Upper lobe of right lung (tissue), 1 donor: Measurements from ENCODE around the gene DNMBP. TPM values are rescaled to one million over a fixed set of nuclear protein-coding genes. Genes with fewer than 3 reads are reported as not detected.
"Not testable (repeated sequence)": the region's sequence is repeated elsewhere in the genome, so short reads cannot be mapped to it uniquely, and the experiment has no call there.

Experiments used
- ATAC-seq: fragments of 200-7000 bp; cut with Tn5 transposase; one replicate; pipeline ENCODE4 v1.9.1; 2020; ENCODE audit warnings: mild to moderate bottlenecking, moderate library complexity
- DNase-seq: peaks from one replicate; pipeline ENCODE4 v3.0.0-alpha.2; 2020
- H3K27ac ChIP-seq: fragments of 200-600 bp; one replicate; pipeline ENCODE4 v1.8.0; 2022
- H3K27me3 ChIP-seq: fragments of 200-600 bp; one replicate; pipeline ENCODE4 v1.8.0; 2022; ENCODE audit warnings: mild to moderate bottlenecking
- H3K36me3 ChIP-seq: fragments of 200-600 bp; one replicate; pipeline ENCODE4 v1.8.0; 2022
- H3K4me1 ChIP-seq: fragments of 200-600 bp; one replicate; pipeline ENCODE4 v1.8.0; 2022
- H3K4me3 ChIP-seq: fragments of 200-600 bp; one replicate; pipeline ENCODE4 v1.8.0; 2022; ENCODE audit warnings: mild to moderate bottlenecking
- H3K9me3 ChIP-seq: fragments of 200-600 bp; one replicate; pipeline ENCODE4 v1.8.0; 2022
- CTCF ChIP-seq: fragments of 200-600 bp; IDR thresholded peaks from one replicate; pipeline ENCODE4 v1.8.0; 2022; ENCODE audit warnings: antibody characterized with exemption
- intact Hi-C: fragments of 100-400 bp; cut with DNase I; formaldehyde crosslinking; loops from one replicate; pipeline ENCODE4 v1.11.0; 2022
- total RNA-seq: library from RNA; stranded (reverse); fragmentation: NEBNext Ultra II Directional; extraction: Animal tissue kit (Norgen Biotek cat#: 25700); gene quantifications from one replicate; pipeline ENCODE4 v1.2.1, GENCODE V29; 2021
- donor health status: DM: no; HTN: yes; CAD: no; lungs with severe emphysema.

The DNMBP gene
- total RNA-seq, 1 donor from 2014 or later: 12.5 TPM

DNA sequence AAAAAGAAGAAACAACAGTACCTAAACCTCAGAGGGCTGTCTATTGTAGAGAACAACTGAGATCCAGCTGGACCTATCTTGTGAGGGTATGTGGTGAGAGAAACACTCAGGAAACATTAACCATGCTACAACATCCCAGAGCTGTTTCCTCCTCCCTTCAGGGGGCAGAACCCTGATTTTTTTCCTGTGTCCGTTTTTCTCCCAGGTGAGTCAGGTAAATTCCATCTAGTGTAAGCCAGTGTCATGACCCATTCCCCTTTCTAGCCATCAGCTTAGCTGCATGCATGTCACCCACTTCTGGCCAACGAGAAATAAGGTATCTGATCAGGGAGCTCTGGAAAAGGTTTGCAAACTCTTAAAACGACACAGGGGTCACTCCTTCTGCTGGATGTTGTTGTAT lies 103.8 kb downstream of the DNMBP start:
- no peak for DNase-seq
- no peak for ATAC-seq
- peaks cover 4% of the 10 kb centered on the region for H3K4me1 ChIP-seq
- TF ChIP-seq CTCF: no peak
- intact Hi-C loops: no loop called here
- H3K27ac ChIP-seq: no peak overlapping the region
- H3K36me3 ChIP-seq: peaks cover 34% of the 10 kb centered on the region
- no peaks in the 10 kb centered on the region for H3K27me3 ChIP-seq
- H3K9me3 ChIP-seq: no peaks in the 10 kb centered on the region
- H3K4me3 ChIP-seq: no peak overlapping the region

DNA sequence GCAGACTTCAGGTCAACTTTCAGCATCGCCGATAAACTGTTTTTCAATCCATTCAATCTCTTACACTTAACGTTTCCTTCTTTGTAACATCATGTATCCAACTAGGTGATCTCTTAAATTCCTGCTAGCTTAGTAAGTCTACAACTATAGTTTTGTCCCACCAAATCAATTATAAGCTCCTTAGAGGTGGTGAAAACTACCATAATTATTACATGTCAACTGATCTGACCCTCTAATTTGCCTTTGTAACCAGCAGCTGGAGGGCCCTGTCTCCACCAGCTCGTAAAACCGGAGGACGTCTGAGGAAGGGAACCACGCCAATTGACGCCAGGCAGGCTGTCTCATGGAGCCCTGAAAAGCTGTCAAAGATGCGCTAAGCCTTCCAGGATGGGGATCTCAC lies 113.9 kb downstream of the DNMBP start:
- H3K4me1 ChIP-seq: no peaks in the 10 kb centered on the region
- DNase-seq (no peak), ATAC-seq (no peak)
- no peak for TF ChIP-seq CTCF
- peaks cover 69% of the 10 kb centered on the region for H3K36me3 ChIP-seq
- H3K4me3 ChIP-seq: no peak overlapping the region
- no peaks in the 10 kb centered on the region for H3K9me3 ChIP-seq
- no peaks in the 10 kb centered on the region for H3K27me3 ChIP-seq
- no peak overlapping the region for H3K27ac ChIP-seq
- intact Hi-C loops: no loop called here

GRCh38 chr10:99895066-99895465 lies 114.7 kb downstream of the DNMBP start:
- H3K4me3 ChIP-seq, H3K4me1 ChIP-seq, H3K9me3 ChIP-seq, intact Hi-C loops, H3K27me3 ChIP-seq, H3K27ac ChIP-seq, ATAC-seq, DNase-seq: not testable (repeated sequence)
- peaks cover 69% of the 10 kb centered on the region for H3K36me3 ChIP-seq

- no peak for TF ChIP-seq CTCF
- Histone ChIP-seq H3K9me3 (no peaks in the 10 kb centered on the region), H3K36me3 (peaks cover 69% of the 10 kb centered on the region), H3K27ac (no peak overlapping the region), H3K27me3 (no peaks in the 10 kb centered on the region), H3K4me1 (no peaks in the 10 kb centered on the region), H3K4me3 (no peak overlapping the region)
- intact Hi-C loops: no loop called here
- DNase-seq (no peak), ATAC-seq (no peak)
Measured at GRCh38 chr10:99894613-99895012, 115.1 kb downstream of the DNMBP start.

DNA sequence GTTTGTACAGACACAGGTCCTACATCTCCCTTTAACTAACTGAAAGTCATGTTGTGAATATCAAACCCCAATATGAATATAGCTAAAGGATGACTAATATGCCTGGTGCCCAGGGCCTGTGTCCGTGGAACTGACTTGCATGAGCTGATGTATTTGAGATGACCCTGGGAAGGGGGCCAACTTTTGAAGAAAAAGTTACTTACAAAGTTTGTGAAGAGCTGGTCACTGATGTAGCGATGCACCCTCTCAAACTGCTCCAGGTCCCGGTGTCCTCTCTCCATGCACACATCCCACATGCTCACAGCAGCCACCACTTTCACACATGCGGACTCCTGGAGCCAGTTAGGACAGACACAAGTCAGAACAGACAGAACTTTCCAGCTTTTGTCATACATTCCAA lies 121.1 kb downstream of the DNMBP start:
- TF ChIP-seq CTCF: no peak

GRCh38 chr10:99883523-99883922 lies 126.2 kb downstream of the DNMBP start:
- ATAC-seq: no peak
- Histone ChIP-seq H3K4me3 (no peak overlapping the region), H3K27me3 (no peaks in the 10 kb centered on the region), H3K4me1 (peaks cover 4% of the 10 kb centered on the region), H3K36me3 (peaks cover 93% of the 10 kb centered on the region), H3K9me3 (no peaks in the 10 kb centered on the region), H3K27ac (no peak overlapping the region)
- DNase-seq: no peak
- intact Hi-C loops: no loop called here
- TF ChIP-seq CTCF: no peak

More for the DNA sequence above, 121.1 kb downstream of the DNMBP start:
- DNase-seq: no peak
- ATAC-seq: no peak
- Histone ChIP-seq H3K27ac (no peak overlapping the region), H3K4me1 (no peaks in the 10 kb centered on the region), H3K27me3 (no peaks in the 10 kb centered on the region), H3K9me3 (no peaks in the 10 kb centered on the region), H3K36me3 (peaks cover 58% of the 10 kb centered on the region), H3K4me3 (no peak overlapping the region)
- intact Hi-C loops: no loop called here
